WTC11 (cell line): ENCODE measurements around the gene PREX1.

Experiments
- ETV6 ChIP-seq: sonication (generic); formaldehyde crosslinking; IDR thresholded peaks from 2 replicates; pipeline ENCODE4 v1.8.1; 2022; ENCODE audit warnings: mild to moderate bottlenecking, missing genetic modification reagents
- IRF2 ChIP-seq: sonication (generic); formaldehyde crosslinking; IDR thresholded peaks from 2 replicates; pipeline ENCODE4 v1.8.0; 2022; ENCODE audit warnings: low read depth, missing genetic modification reagents, borderline replicate concordance
- RORB ChIP-seq: fragments of 250-450 bp; sonication (Bioruptor Pico); IDR thresholded peaks from 2 replicates; pipeline ENCODE4 v1.9.0; 2021; ENCODE audit warnings: mild to moderate bottlenecking
- SOX15 ChIP-seq: fragments of 250-450 bp; sonication (Bioruptor Pico); IDR thresholded peaks from 2 replicates; pipeline ENCODE4 v1.9.0; 2021; ENCODE audit warnings: mild to moderate bottlenecking
- SP1 ChIP-seq: sonication (generic); formaldehyde crosslinking; conservative IDR thresholded peaks from 2 replicates; pipeline ENCODE4 v1.8.1; 2022; ENCODE audit warnings: missing genetic modification reagents
- TF ChIP-seq, protein P1 (sequence below): sonication (generic); formaldehyde crosslinking; IDR thresholded peaks from 2 replicates; pipeline ENCODE4 v1.8.1; 2023; ENCODE audit warnings: mild to moderate bottlenecking, moderate library complexity, missing genetic modification reagents
- TF ChIP-seq, protein P2 (sequence below): sonication (generic); formaldehyde crosslinking; IDR thresholded peaks from 2 replicates; pipeline ENCODE4 v1.8.1; 2023; ENCODE audit warnings: mild to moderate bottlenecking, missing genetic modification reagents, moderate library complexity

DNA sequence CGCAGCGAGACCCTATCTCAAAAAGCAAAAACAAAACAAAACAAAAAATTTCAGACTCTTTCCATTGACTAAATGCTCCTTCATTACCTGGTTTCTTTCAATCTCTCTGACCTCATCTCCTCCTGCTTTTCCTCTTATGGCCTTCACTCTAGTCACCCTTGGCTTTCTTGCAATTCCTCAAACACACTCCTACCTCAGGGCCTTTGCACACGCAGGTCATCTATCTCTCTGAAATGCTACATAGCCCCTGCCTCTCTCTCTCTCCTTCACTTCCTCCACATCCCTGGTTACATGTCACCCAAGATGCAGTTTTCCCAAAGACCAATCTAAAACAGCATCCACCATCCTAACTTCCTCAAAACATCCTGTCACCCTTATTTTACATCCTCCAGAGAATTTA lies 96.8 kb downstream of the PREX1 start:
- no peak for TF ChIP-seq IRF2 (CRISPR knock-in tag)
- TF ChIP-seq, protein P1, sequence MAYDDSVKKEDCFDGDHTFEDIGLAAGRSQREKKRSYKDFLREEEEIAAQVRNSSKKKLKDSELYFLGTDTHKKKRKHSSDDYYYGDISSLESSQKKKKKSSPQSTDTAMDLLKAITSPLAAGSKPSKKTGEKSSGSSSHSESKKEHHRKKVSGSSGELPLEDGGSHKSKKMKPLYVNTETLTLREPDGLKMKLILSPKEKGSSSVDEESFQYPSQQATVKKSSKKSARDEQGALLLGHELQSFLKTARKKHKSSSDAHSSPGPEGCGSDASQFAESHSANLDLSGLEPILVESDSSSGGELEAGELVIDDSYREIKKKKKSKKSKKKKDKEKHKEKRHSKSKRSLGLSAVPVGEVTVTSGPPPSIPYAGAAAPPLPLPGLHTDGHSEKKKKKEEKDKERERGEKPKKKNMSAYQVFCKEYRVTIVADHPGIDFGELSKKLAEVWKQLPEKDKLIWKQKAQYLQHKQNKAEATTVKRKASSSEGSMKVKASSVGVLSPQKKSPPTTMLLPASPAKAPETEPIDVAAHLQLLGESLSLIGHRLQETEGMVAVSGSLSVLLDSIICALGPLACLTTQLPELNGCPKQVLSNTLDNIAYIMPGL (CRISPR knock-in tag) = no peak
- TF ChIP-seq, protein P2, sequence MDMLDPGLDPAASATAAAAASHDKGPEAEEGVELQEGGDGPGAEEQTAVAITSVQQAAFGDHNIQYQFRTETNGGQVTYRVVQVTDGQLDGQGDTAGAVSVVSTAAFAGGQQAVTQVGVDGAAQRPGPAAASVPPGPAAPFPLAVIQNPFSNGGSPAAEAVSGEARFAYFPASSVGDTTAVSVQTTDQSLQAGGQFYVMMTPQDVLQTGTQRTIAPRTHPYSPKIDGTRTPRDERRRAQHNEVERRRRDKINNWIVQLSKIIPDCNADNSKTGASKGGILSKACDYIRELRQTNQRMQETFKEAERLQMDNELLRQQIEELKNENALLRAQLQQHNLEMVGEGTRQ (CRISPR knock-in tag) = no peak
- no peak for TF ChIP-seq SP1 (CRISPR knock-in tag)
- TF ChIP-seq SOX15 (CRISPR knock-in tag) = no peak
- TF ChIP-seq ETV6 (CRISPR knock-in tag) = no peak
- TF ChIP-seq RORB (CRISPR knock-in tag) = no peak
